DOHH2 (cell line): ENCODE results near the gene TAS2R7.

Experiments
- CTCF ChIP-seq: fragments of 200-600 bp; sonication (generic); IDR thresholded peaks from one replicate; pipeline ENCODE4 v1.5.1; 2014; ENCODE audit warnings: antibody characterized with exemption, mild to moderate bottlenecking, low read depth, low read length; ENCODE audit not compliant: poor library complexity, severe bottlenecking
- EZH2phosphoT487 ChIP-seq: fragments of 200-600 bp; sonication (generic); IDR thresholded peaks from 2 replicates; pipeline ENCODE4 v1.6.1; 2017; ENCODE audit warnings: borderline replicate concordance, mild to moderate bottlenecking, antibody characterized with exemption, low read length, moderate library complexity, mixed read lengths

- TF ChIP-seq CTCF (no peak), EZH2phosphoT487 (no peak)
Observed at GRCh38 chr12:10851243-10851858, 48.9 kb upstream of the TAS2R7 start.
